ACC112 (cell line): ENCODE measurements around the gene MTMR3.
"Not testable (repeated sequence)": the region's sequence is repeated elsewhere in the genome, so short reads cannot be mapped to it uniquely, and the experiment has no call there.

Experiments used
- H2AFZ ChIP-seq: fragments of 200-600 bp; sonication (generic); one replicate; pipeline ENCODE4 v1.6.0; 2017; ENCODE audit warnings: antibody characterized with exemption, low read length; ENCODE audit not compliant: unreplicated experiment
- H3K27ac ChIP-seq: fragments of 200-600 bp; sonication (generic); 2 replicates; pipeline ENCODE4 v1.5.1; 2014; ENCODE audit warnings: low read depth, mild to moderate bottlenecking, antibody characterized with exemption, low read length, moderate library complexity
- H3K27me3 ChIP-seq: fragments of 200-600 bp; sonication (generic); 2 replicates; pipeline ENCODE4 v1.6.1; 2014; ENCODE audit warnings: mild to moderate bottlenecking, antibody characterized with exemption, low read length, moderate library complexity, mixed read lengths; ENCODE audit not compliant: insufficient read depth
- H3K36me3 ChIP-seq: fragments of 200-600 bp; sonication (generic); 2 replicates; pipeline ENCODE4 v1.6.1; 2016; ENCODE audit warnings: mild to moderate bottlenecking, antibody characterized with exemption, low read length, moderate library complexity, mixed read lengths; ENCODE audit not compliant: insufficient read depth
- H3K4me1 ChIP-seq: fragments of 200-600 bp; sonication (generic); one replicate; pipeline ENCODE4 v1.6.1; 2016; ENCODE audit warnings: low read length, mixed read lengths; ENCODE audit not compliant: insufficient read depth, unreplicated experiment, control insufficient read depth
- H3K4me3 ChIP-seq: fragments of 200-600 bp; sonication (generic); 2 replicates; pipeline ENCODE4 v1.5.1; 2014; ENCODE audit warnings: mild to moderate bottlenecking, low read depth, low read length
- H3K79me2 ChIP-seq: fragments of 200-600 bp; sonication (generic); one replicate; pipeline ENCODE4 v1.6.0; 2016; ENCODE audit warnings: low read length; ENCODE audit not compliant: control insufficient read depth, unreplicated experiment, insufficient read depth

Gene MTMR3

DNA sequence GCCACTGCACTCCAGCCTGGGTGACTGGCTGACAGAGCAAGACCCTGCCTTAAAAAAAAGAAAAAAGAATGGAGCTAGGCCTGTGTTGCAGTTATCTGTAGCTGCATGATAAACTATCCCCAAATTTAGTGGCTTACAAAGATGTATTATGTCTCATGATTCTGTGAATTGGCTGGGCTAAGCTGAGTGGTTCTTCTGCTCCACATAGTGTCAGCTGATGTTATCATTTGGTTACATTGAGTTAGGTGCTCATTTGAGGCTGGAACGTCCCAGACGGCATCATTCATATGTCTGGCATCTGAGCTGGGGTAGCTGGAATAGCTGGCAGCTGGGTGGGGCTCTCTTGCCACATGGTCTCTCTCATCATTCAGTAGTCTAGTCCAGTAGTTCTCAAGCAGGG lies 36.7 kb upstream of the MTMR3 start:
- Histone ChIP-seq H3K79me2 (no peaks in the 10 kb centered on the region), H2AFZ (no peak overlapping the region), H3K36me3 (no peaks in the 10 kb centered on the region), H3K4me3 (no peak overlapping the region), H3K4me1 (peaks cover 16% of the 10 kb centered on the region), H3K27ac (no peak overlapping the region), H3K27me3 (no peaks in the 10 kb centered on the region)

DNA sequence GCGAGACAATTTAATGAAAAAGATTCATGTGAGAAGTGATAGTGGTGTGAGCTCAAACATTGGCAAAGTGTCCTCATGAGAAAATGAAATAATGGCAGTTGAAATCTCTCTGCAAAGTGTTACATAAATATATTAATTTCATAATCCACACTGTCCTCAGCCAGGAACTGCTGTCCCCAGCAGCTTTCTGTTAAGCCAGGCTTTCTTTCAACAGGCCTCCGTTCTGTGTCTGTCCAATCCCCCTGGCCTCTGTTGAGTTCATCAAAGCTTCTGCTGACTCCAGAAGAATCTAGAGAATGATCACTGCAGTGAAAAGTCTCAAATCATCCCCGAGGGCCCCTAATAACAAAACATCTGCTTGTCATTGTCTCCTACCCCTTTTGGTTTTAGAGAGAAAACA lies 34.9 kb upstream of the MTMR3 start:
- no peaks in the 10 kb centered on the region for H3K36me3 ChIP-seq
- no peak overlapping the region for H2AFZ ChIP-seq
- no peak overlapping the region for H3K27ac ChIP-seq
- no peaks in the 10 kb centered on the region for H3K27me3 ChIP-seq
- H3K4me1 ChIP-seq: peaks cover 7% of the 10 kb centered on the region
- H3K79me2 ChIP-seq: no peaks in the 10 kb centered on the region
- no peak overlapping the region for H3K4me3 ChIP-seq

DNA sequence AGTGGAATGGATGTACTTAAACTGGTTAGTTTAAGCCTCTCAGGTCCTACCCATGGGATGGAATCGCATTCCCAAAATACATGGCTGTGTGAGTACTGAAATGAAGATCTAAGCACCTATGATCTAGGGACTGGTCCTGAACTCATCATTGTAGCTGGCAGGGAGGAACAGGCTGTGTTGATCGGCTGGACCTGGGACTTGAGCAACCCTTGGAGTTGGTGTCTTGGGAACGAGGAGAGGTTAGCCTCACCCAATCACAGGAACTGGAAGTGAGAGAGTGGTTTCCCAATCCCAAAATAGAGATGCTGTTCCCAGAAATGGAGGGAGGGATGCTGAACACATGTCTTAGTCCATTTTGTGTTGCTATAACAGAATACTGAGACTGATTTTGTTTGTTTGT lies 28.5 kb upstream of the MTMR3 start:
- Histone ChIP-seq H3K27me3 (no peaks in the 10 kb centered on the region), H3K4me1 (no peaks in the 10 kb centered on the region), H3K79me2 (no peaks in the 10 kb centered on the region), H3K27ac (no peak overlapping the region), H3K4me3 (no peak overlapping the region), H2AFZ (no peak overlapping the region), H3K36me3 (no peaks in the 10 kb centered on the region)

DNA sequence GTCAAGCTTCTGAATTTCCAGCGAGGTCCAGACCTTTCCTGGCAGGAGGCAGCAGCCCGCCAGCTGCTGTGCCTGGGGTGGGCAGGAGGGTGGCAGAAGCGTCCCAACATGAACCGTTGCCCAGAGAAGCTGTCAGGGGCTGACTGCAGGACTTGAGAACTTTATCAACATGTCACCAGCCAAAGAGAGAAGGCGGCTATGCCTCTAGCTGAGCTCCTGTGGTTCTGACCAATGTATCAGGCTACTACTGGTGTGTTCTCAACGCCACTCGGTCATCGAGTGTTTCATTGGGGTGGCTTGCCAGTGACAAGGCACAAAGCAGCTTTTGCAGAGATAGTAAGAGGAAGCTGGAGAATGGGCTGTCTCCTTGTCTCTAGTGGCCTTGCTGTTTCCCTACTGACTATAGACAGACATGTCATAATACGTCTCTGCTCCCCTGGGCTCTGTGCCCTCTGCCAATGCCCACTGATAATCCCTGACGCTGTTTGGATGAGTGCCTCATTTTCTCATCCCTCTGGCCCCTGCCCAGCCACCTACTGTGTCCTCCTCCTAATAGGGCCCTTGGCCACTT lies 27.3 kb upstream of the MTMR3 start:
- no peaks in the 10 kb centered on the region for H3K4me1 ChIP-seq
- H3K79me2 ChIP-seq: no peaks in the 10 kb centered on the region
- no peak overlapping the region for H3K27ac ChIP-seq

DNA sequence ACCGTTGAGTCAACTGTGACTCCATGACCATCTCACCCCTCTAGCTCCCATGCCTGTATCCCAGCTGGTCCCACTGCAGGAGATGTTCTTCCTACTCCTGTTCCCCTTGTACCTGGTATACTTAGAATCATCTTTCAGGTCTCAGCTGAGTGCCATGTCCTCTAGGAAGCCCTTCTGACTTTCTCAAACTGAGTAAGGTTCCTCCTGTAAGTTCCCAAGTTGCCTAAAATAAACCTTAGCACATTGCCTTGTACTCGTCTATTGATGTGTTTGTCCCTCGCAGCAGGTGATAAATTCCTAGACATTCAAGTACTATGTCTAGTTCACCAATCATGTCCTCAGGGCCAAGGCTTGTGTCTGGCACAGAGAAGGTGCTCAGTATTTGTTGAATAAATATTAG lies 26.5 kb upstream of the MTMR3 start:
- H3K4me3 ChIP-seq: no peak overlapping the region
- no peaks in the 10 kb centered on the region for H3K36me3 ChIP-seq
- H3K4me1 ChIP-seq: no peaks in the 10 kb centered on the region
- H3K27ac ChIP-seq: no peak overlapping the region
- no peaks in the 10 kb centered on the region for H3K79me2 ChIP-seq
- H2AFZ ChIP-seq: no peak overlapping the region
- no peaks in the 10 kb centered on the region for H3K27me3 ChIP-seq

More for the DNA sequence above, 27.3 kb upstream of the MTMR3 start:
- Histone ChIP-seq H3K36me3 (no peaks in the 10 kb centered on the region), H3K4me3 (no peak overlapping the region), H3K27me3 (no peaks in the 10 kb centered on the region), H2AFZ (no peak overlapping the region)

DNA sequence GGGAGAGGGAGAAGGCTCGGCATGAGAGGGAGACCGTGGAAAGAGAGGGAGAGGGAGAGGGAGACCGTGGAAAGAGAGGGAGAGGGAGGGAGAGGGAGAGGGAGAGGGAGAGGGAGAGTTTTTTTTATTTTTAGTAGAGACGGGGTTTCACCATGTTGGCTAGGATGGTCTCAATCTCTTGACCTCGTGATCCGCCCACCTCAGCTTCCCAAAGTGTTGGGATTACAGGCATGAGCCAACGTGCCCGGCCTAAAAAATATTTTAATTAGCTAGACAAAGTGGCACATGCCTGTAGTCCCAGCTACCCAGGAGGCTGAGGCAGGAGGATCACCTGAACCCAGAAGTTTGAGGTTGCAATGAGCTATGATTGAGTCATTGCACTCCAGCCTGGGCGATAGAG lies 23.9 kb upstream of the MTMR3 start:
- not testable (repeated sequence) for H3K27me3 ChIP-seq, H3K27ac ChIP-seq, H3K4me1 ChIP-seq, H3K36me3 ChIP-seq, H3K4me3 ChIP-seq, H2AFZ ChIP-seq, H3K79me2 ChIP-seq

DNA sequence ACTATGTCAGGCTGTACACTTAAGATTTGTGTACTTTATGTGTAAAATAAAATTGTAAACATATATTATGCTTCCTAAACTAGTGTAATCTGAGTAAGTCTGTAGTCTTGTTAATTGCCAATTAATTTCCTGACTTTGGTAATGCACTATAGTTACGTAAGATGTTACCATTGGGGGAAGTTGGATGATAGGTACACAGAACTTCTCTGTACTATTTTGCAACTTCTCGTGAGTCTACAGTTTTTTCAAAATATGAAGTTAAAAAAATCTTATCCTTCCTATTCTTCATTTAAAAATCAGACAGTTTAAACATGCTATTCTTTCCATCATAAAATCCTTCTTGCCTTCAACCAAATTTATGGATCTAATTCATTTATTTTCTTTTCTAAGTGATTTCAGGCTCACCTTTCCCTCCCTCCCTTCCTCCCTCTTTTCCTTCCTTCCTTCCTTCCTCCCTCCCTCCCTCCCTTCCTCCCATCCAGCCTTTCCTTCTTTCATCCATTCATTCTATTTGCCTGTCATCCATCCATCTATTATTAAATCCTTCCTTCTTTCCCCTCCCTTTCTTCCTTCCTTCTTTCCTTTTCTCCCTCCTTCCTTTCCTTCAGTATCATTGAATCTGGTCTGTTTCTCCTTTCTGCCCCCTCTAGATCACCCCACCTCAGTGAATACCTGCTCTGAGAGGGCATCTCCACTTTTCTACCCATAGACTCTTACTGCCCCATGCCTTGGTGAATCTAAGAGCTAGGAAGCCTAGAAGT lies 22.8 kb upstream of the MTMR3 start:
- Histone ChIP-seq H3K27ac (no peak overlapping the region), H2AFZ (no peak overlapping the region), H3K4me1 (no peaks in the 10 kb centered on the region), H3K79me2 (no peaks in the 10 kb centered on the region), H3K4me3 (no peak overlapping the region), H3K36me3 (no peaks in the 10 kb centered on the region), H3K27me3 (no peaks in the 10 kb centered on the region)

DNA sequence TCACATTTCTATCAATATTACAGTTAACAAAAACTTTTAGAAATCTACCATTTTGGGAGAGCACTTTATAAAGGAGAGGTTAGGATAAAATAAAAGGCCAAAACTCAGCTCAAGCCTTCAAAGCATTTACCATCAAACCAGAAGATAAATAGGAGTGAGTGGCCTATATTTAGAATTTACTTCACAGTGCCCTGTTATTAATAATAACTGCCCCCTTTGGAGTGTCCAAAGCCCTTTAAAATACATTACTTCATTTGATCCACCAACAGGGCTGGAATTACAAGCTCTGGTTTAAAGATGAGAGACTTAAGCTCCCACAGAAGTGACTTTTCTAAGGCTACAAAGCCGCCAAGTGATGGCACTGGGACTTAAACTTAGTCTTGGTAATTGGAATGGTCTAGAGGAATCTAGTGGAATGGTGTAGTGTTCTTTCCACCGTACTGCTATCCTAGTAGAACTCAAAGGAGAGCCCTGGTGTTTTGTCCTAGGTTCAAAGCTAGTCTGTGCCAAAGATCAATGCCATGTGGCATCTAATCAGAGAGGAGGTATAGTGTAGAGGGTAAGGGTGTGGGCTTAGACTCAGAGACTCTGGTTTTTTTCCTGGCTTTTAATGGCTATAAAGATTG lies 21.2 kb upstream of the MTMR3 start:
- no peak overlapping the region for H3K27ac ChIP-seq
- H2AFZ ChIP-seq: no peak overlapping the region
- no peaks in the 10 kb centered on the region for H3K27me3 ChIP-seq
- no peaks in the 10 kb centered on the region for H3K4me1 ChIP-seq
- H3K79me2 ChIP-seq: no peaks in the 10 kb centered on the region
- H3K4me3 ChIP-seq: no peak overlapping the region
- H3K36me3 ChIP-seq: no peaks in the 10 kb centered on the region

DNA sequence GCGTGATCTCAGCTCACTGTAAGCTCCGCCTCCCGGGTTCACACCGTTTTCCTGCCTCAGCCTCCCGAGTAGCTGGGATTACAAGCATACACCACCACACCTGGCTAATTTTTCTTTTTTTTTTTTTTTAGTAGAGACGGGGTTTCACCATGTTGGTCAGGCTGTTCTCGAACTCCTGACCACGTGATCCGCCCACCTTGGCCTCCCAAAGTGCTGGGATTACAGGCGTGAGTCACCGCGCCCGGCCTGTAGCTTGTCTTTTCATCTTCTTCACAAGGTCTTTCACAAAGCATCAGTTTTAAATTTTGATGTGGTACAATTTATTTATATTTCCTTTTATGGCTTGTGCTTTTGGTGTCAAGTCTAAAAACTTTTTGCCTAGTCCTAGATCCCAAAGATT lies 17.4 kb upstream of the MTMR3 start:
- H3K27me3 ChIP-seq, H3K36me3 ChIP-seq, H2AFZ ChIP-seq, H3K4me1 ChIP-seq, H3K27ac ChIP-seq, H3K4me3 ChIP-seq, H3K79me2 ChIP-seq: not testable (repeated sequence)

DNA sequence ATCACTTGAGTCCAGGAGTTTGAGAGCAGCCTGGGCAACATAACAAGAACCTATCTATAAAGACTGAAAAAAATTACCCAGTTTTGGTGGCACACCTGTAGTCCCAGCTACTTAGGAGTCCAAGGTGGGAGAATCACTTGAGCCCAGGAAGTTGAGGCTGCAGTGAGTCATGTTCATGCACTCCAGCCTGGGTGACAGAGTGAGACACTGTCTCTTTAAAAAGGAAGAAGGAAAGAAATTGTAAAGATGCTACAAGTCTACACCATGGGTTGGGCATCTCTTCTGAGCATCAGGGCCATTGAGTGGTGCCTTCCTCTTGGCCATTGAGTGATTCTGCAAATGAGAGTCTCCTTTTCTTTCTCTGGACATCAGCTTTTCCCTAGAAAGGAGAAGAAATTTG lies 15.7 kb upstream of the MTMR3 start:
- Histone ChIP-seq H3K27me3 (no peaks in the 10 kb centered on the region), H3K27ac (no peak overlapping the region), H3K36me3 (no peaks in the 10 kb centered on the region), H2AFZ (no peak overlapping the region), H3K79me2 (no peaks in the 10 kb centered on the region), H3K4me3 (no peak overlapping the region), H3K4me1 (no peaks in the 10 kb centered on the region)

DNA sequence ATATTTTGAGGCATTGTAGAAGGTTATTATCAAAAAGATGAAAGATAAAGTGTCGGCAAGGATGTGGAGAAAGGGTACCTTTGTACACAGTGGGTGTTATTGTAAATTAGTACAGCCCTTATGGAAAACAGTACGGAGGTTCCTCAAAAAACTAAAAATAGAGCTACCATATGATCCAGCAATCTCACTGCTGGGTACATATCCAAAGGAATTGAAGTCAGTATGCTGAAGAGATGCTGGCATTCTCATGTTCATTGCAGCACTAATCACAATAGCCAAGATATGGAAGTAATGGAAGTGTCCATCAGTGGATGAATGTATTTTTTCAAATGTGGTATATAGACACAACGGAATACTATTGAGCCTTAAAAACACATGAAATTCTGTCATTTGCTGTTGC lies 15.1 kb upstream of the MTMR3 start:
- no peak overlapping the region for H2AFZ ChIP-seq
- no peak overlapping the region for H3K27ac ChIP-seq
- H3K79me2 ChIP-seq: no peaks in the 10 kb centered on the region
- H3K4me1 ChIP-seq: no peaks in the 10 kb centered on the region
- no peaks in the 10 kb centered on the region for H3K36me3 ChIP-seq
- H3K4me3 ChIP-seq: no peak overlapping the region
- no peaks in the 10 kb centered on the region for H3K27me3 ChIP-seq
